Stimulated activated CD8-positive, alpha-beta memory T cell treated with anti-CD3 and anti-CD28 coated beads, Interleukin-7, amount 100 ng/mL, for 4 hours (primary cell): ENCODE data around the gene ZNRD2.

Experiments used
- DNase-seq, 2 donors: peaks; one replicate each; pipeline ENCODE4 v3.0.0-alpha.2; 2020; ENCODE audit warnings: low read depth in 2 of 2

ZNRD2 gene

GRCh38 chr11:65610404-65610803 lies 40.1 kb downstream of the ZNRD2 start:
- no peak for DNase-seq

GRCh38 chr11:65611028-65611757 lies 40.9 kb downstream of the ZNRD2 start:
- DNase-seq = no peak

- DNase-seq = no peak
Measured at GRCh38 chr11:65611758-65612603, 41.7 kb downstream of the ZNRD2 start.

- DNase-seq = no peak
Measured at GRCh38 chr11:65612691-65613090, 42.4 kb downstream of the ZNRD2 start.

GRCh38 chr11:65613091-65613928 lies 43.0 kb downstream of the ZNRD2 start:
- DNase-seq = no peak

- peak; percentile 100 for DNase-seq
Measured at GRCh38 chr11:65615229-65615949, 45.1 kb downstream of the ZNRD2 start, which contains the start of gene PCNX3. Gene PCNX3 (plus strand): TSS chr11:65615776. CDS start chr11:65616312, 536 bp downstream.

GRCh38 chr11:65615950-65616574 lies 45.8 kb downstream of the ZNRD2 start:
- peak in 1 of 2 donors; percentile 45 for DNase-seq

- DNase-seq = no peak
Measured at GRCh38 chr11:65616575-65617001, 46.3 kb downstream of the ZNRD2 start.

GRCh38 chr11:65617136-65617850 lies 47.0 kb downstream of the ZNRD2 start:
- no peak for DNase-seq

GRCh38 chr11:65617990-65618751 lies 47.9 kb downstream of the ZNRD2 start:
- no peak for DNase-seq

GRCh38 chr11:65618763-65619162 lies 48.5 kb downstream of the ZNRD2 start:
- DNase-seq = no peak

GRCh38 chr11:65619281-65619928 lies 49.1 kb downstream of the ZNRD2 start:
- DNase-seq = no peak

- no peak for DNase-seq
Measured at GRCh38 chr11:65620666-65621065, 50.4 kb downstream of the ZNRD2 start.

GRCh38 chr11:65621460-65621859 lies 51.2 kb downstream of the ZNRD2 start:
- DNase-seq = no peak
